ENCODE results near the gene MBD3L5. TPM values are rescaled to one million over a fixed set of nuclear protein-coding genes. Genes with fewer than 3 reads are reported as not detected.
"Not testable (repeated sequence)": the region's sequence is repeated elsewhere in the genome, so short reads cannot be mapped to it uniquely, and the experiment has no call there.

MBD3L5 gene
- total RNA-seq, 1 donor from 2014 or later: not detected

GRCh38 chr19:7063764-7064418, 33.5 kb downstream of the MBD3L5 start:
- Histone ChIP-seq H3K9me3 (no peaks in the 10 kb centered on the region), H3K36me3 (no peaks in the 10 kb centered on the region), H3K27me3 (no peaks in the 10 kb centered on the region), H3K4me3 (no peak overlapping the region), H3K4me1 (no peaks in the 10 kb centered on the region), H3K27ac (no peak overlapping the region)
- intact Hi-C loops (cut with DNase I): no loop called here
- DNase-seq (no peak), ATAC-seq (no peak)
- no peak for TF ChIP-seq CTCF (IDR thresholded peaks at IDR 0.05)

- H3K27me3 ChIP-seq; intact Hi-C loops (cut with DNase I); ATAC-seq; H3K27ac ChIP-seq; H3K4me3 ChIP-seq; H3K9me3 ChIP-seq; H3K4me1 ChIP-seq; DNase-seq: not testable (repeated sequence)
- H3K36me3 ChIP-seq: peaks cover 14% of the 10 kb centered on the region
- TF ChIP-seq CTCF (IDR thresholded peaks at IDR 0.05): peak; percentile 32
These were observed 36.7 kb downstream of the MBD3L5 start for GRCh38 chr19:7067122-7067521.

GRCh38 chr19:7067716-7068115, 37.3 kb downstream of the MBD3L5 start:
- Histone ChIP-seq H3K27ac (no peak overlapping the region), H3K27me3 (no peaks in the 10 kb centered on the region), H3K9me3 (no peaks in the 10 kb centered on the region), H3K4me1 (peaks cover 8% of the 10 kb centered on the region), H3K4me3 (no peak overlapping the region), H3K36me3 (peaks cover 20% of the 10 kb centered on the region)
- intact Hi-C loops (cut with DNase I): no loop called here
- no peak for DNase-seq
- no peak for TF ChIP-seq CTCF (IDR thresholded peaks at IDR 0.05)
- no peak for ATAC-seq

- Histone ChIP-seq H3K27me3 (no peaks in the 10 kb centered on the region), H3K9me3 (no peaks in the 10 kb centered on the region), H3K27ac (no peak overlapping the region), H3K4me3 (peak overlapping the region; percentile 13), H3K36me3 (peaks cover 29% of the 10 kb centered on the region), H3K4me1 (peaks cover 8% of the 10 kb centered on the region)
- no peak for ATAC-seq
- no peak for TF ChIP-seq CTCF (IDR thresholded peaks at IDR 0.05)
- intact Hi-C loops (cut with DNase I): no loop called here
- DNase-seq: no peak
These were observed 38.2 kb downstream of the MBD3L5 start for GRCh38 chr19:7068599-7068998.

GRCh38 chr19:7069042-7069903, 38.9 kb downstream of the MBD3L5 start, which contains the start of gene ZNF557:
TSS of gene ZNF557 (plus strand) at chr19:7069703. CDS start at chr19:7075075, 5,372 bp downstream.
- no peak for TF ChIP-seq CTCF (IDR thresholded peaks at IDR 0.05)
- no peaks in the 10 kb centered on the region for H3K27me3 ChIP-seq
- peaks cover 36% of the 10 kb centered on the region for H3K36me3 ChIP-seq
- peaks cover 8% of the 10 kb centered on the region for H3K4me1 ChIP-seq
- H3K4me3 ChIP-seq: peak within 1 kb of the TSS; percentile 99
- no peaks in the 10 kb centered on the region for H3K9me3 ChIP-seq
- intact Hi-C loops (cut with DNase I): no loop called here
- peak within 1 kb of the TSS; percentile 89 for H3K27ac ChIP-seq
- DNase-seq: peak; percentile 99
- peak; percentile 99 for ATAC-seq

Measured in upper lobe of right lung (tissue), 1 donor.